Neural crest cell (in vitro differentiated cells): Measurements from ENCODE around the gene NTN1. TPM values are rescaled to one million over a fixed set of nuclear protein-coding genes. Genes with fewer than 3 reads are reported as not detected.

Experiments used
- DNase-seq: peaks from one replicate; pipeline ENCODE4 v3.0.0; 2021; ENCODE audit warnings: low read depth, mixed read lengths, low spot score
- H3K27ac Mint-ChIP-seq: one replicate; pipeline ENCODE4 v1.8.0; 2021; ENCODE audit warnings: mild to moderate bottlenecking, mixed read lengths; ENCODE audit not compliant: unreplicated experiment
- H3K27me3 Mint-ChIP-seq: 2 replicates; pipeline ENCODE4 v1.8.0; 2021; ENCODE audit warnings: low read depth, mild to moderate bottlenecking, mixed read lengths
- H3K36me3 Mint-ChIP-seq: 2 replicates; pipeline ENCODE4 v1.8.0; 2021; ENCODE audit warnings: low read depth, mild to moderate bottlenecking, mixed read lengths
- H3K4me1 Mint-ChIP-seq: 2 replicates; pipeline ENCODE4 v1.8.0; 2021; ENCODE audit warnings: mixed read lengths
- H3K4me3 Mint-ChIP-seq: one replicate; pipeline ENCODE4 v1.8.0; 2021; ENCODE audit warnings: mild to moderate bottlenecking, mixed read lengths
- H3K9me3 Mint-ChIP-seq: 2 replicates; pipeline ENCODE4 v1.8.0; 2021; ENCODE audit warnings: mixed read lengths
- total RNA-seq: library from RNA; stranded (reverse); gene quantifications from 2 replicates; pipeline ENCODE4 v1.2.1, GENCODE V29; 2021
- TF ChIP-seq, protein P1 (sequence below): fragments of 200-600 bp; sonication (generic); conservative IDR thresholded peaks from 2 replicates; pipeline ENCODE4 v1.5.0; 2021; ENCODE audit warnings: antibody characterized with exemption, mild to moderate bottlenecking

Gene NTN1
- total RNA-seq, 1 donor from 2014 or later = 10.1 TPM

DNA sequence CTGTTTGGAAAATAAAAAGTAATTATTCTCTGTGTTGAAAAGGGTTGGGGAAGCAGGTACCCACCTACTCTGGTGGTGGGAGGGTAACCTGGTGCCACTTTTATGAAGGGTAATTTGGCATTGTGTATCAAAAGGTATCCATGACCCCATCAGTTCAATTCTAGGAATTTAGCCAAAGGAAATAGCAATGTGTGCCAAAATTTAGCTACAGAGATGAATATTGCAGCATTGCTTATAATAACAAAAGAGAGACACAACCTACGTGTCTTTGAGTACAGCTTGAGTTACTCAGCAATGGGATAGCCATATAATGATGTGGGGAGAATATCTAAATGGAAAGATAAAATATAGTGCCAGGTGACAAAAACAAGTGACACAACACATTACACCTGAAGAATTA lies 170.7 kb downstream of the NTN1 start:
- no peaks in the 10 kb centered on the region for H3K27me3 Mint-ChIP-seq
- DNase-seq = no peak
- H3K9me3 Mint-ChIP-seq = no peaks in the 10 kb centered on the region
- TF ChIP-seq, protein P1, sequence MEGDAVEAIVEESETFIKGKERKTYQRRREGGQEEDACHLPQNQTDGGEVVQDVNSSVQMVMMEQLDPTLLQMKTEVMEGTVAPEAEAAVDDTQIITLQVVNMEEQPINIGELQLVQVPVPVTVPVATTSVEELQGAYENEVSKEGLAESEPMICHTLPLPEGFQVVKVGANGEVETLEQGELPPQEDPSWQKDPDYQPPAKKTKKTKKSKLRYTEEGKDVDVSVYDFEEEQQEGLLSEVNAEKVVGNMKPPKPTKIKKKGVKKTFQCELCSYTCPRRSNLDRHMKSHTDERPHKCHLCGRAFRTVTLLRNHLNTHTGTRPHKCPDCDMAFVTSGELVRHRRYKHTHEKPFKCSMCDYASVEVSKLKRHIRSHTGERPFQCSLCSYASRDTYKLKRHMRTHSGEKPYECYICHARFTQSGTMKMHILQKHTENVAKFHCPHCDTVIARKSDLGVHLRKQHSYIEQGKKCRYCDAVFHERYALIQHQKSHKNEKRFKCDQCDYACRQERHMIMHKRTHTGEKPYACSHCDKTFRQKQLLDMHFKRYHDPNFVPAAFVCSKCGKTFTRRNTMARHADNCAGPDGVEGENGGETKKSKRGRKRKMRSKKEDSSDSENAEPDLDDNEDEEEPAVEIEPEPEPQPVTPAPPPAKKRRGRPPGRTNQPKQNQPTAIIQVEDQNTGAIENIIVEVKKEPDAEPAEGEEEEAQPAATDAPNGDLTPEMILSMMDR = no peak
- H3K4me3 Mint-ChIP-seq = no peak overlapping the region
- peaks cover 30% of the 10 kb centered on the region for H3K4me1 Mint-ChIP-seq
- H3K36me3 Mint-ChIP-seq = no peaks in the 10 kb centered on the region
- no peak overlapping the region for H3K27ac Mint-ChIP-seq

DNA sequence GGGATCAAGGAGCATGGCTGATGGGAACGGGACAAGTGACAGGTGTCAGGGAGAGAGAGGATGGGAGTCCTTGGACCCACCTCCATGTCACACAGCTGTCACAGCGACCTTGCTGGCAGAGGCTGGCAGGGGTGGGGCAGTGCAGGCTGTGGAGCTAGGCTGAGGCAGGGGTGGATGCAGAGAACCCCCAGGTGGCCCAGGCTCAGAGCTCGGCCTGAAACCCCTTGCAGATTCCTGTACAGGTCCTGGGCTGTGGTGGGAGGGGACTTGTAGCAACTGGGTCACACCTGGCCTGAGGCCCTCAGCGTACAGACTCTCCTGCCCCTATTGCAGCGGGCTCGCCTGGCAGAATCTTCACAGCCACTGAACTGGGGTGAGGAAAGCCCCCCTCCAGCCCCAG lies 174.1 kb downstream of the NTN1 start:
- no peaks in the 10 kb centered on the region for H3K9me3 Mint-ChIP-seq
- H3K4me3 Mint-ChIP-seq = no peak overlapping the region
- no peaks in the 10 kb centered on the region for H3K36me3 Mint-ChIP-seq
- TF ChIP-seq, protein P1 = no peak
- H3K4me1 Mint-ChIP-seq = peaks cover 31% of the 10 kb centered on the region
- DNase-seq = no peak
- H3K27me3 Mint-ChIP-seq = peaks cover 3% of the 10 kb centered on the region
- no peak overlapping the region for H3K27ac Mint-ChIP-seq

DNA sequence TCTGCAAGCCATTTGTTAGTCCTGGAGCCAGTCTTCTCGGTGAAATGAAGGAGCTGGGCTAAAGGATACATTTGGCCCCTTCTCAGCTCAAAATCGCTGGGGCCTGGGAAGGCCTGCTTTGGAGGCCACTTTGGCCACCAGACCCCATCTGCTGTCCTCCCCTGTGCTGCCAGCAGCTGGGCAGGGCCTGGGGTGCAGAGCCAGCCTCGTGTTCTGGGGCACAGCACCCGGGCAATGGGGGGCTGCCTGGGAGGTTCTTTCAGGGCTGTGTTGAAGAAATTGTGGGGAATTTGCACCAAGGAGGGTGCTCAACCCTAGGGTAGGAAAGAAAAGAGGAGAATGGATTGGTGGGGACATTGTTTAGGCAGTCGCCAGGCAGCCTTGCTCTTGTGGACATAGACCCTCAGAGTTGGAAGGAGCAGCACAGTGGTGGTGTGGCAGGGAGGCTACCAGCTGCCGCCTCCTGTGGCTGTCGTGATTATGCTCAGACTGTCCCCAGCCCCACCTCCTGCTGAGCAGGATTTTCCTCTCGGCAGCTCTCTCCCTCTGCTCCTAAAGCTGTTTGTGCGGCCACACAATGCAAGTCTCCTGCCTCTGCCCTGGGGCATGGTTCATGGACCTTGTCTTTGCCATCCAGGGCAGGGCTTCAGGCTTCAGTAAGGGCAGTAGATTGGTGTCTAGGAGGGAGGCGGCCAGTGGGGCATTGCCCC lies 174.8 kb downstream of the NTN1 start:
- H3K9me3 Mint-ChIP-seq = no peaks in the 10 kb centered on the region
- H3K27ac Mint-ChIP-seq = no peak overlapping the region
- no peaks in the 10 kb centered on the region for H3K36me3 Mint-ChIP-seq
- peaks cover 31% of the 10 kb centered on the region for H3K4me1 Mint-ChIP-seq
- peak overlapping the region; percentile 35 for H3K4me3 Mint-ChIP-seq
- DNase-seq = peak; percentile 30
- peaks cover 6% of the 10 kb centered on the region for H3K27me3 Mint-ChIP-seq
- TF ChIP-seq, protein P1 = no peak

DNA sequence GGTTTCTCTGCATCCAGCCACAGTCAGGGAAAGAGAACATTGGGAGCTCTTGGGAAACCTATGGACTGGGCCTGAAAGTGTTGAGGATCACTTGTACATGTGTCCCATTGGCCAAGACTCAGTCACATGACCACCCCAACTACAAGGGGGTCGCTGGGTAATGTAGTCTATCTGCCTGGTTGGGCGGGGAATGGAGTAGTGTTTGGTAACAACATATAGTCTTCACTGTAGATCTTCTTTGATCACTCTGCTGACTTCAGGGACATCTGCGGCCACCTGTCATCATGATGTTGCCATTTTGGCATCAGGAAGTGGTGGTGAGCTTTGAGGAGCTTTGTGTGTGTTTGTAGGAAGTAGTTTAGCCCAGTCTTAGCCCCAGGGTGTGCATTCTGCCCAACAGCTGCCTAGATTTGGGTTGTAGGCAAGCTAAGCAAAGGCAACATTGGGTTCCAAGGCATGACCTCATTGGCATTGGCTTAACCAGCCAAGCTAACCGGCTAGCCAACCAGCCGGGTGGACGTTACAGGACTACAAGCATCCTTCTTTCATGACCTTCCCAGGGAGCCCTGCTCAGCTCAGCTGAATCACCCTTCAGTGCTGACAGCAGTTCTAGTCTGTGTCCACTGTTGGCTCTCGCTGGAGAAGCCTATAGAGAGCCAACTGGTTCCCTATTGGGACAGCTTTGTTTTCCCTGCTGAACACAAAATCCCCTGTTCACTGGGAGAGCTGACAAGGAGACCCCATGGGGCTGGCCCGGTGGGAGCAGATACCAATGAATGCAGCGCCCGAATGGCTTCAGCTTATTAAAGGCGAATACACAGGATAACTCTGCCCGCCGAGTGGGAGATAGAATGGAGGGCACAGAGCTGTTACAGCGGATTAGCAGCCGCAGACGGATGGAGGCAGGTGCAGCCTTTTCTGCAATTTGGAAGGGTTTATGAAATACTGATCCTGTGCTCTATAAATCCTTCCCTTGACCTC lies 178.6 kb downstream of the NTN1 start:
- Mint-ChIP-seq H3K27me3 (peaks cover 6% of the 10 kb centered on the region), H3K27ac (no peak overlapping the region), H3K9me3 (no peaks in the 10 kb centered on the region), H3K36me3 (no peaks in the 10 kb centered on the region), H3K4me3 (no peak overlapping the region), H3K4me1 (peaks cover 22% of the 10 kb centered on the region)
- no peak for DNase-seq
- TF ChIP-seq, protein P1 = no peak

DNA sequence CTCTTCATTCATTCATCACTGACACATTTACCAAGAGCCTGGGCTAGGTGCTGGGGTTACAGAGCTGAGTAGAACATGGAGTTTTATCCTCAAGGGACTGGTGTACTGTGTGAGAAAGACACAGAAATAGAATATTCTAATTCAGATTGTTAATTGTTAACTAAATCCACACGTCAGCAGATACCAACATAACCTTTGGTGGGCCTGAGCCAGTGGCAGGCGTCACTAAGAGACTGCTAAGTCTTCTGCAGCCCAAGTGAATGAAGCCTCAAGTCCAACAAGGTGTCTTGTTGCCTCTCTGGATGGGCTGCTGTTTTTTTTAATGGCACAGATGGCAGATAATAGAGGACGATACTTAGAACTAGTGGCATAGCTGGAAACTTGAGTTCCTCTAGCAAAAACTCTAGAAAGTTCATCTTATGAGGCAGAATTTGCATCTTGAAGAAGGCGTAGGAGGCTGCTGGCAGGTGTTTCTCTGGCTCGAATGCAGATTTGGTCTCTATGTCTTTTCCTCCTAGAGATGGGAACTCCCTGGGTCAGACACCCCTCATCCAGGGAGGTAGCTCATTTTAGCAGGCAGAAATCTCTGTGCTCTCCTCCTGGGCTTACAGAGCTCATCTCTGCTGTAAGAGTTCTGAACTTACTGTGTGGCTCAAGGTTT lies 179.5 kb downstream of the NTN1 start:
- H3K9me3 Mint-ChIP-seq = no peaks in the 10 kb centered on the region
- no peak for DNase-seq
- H3K27me3 Mint-ChIP-seq = peaks cover 8% of the 10 kb centered on the region
- H3K27ac Mint-ChIP-seq = no peak overlapping the region
- peaks cover 19% of the 10 kb centered on the region for H3K4me1 Mint-ChIP-seq
- no peaks in the 10 kb centered on the region for H3K36me3 Mint-ChIP-seq
- H3K4me3 Mint-ChIP-seq = no peak overlapping the region
- TF ChIP-seq, protein P1 = no peak
